SK-N-SH treated with all-trans-retinoic acid at 6 μM for 48 hours (cell line): ENCODE results near the gene FOXO4.

Experiments used
- ATAC-seq: fragments of 200-7000 bp; cut with Tn5 transposase; 3 replicates; pipeline ENCODE4 v1.9.1; 2020; ENCODE audit warnings: mild to moderate bottlenecking, moderate library complexity
- ARNTL ChIP-seq: fragments of 450-650 bp; formaldehyde crosslinking; IDR thresholded peaks from 2 replicates; pipeline ENCODE4 v1.5.0; 2020; ENCODE audit warnings: low read depth, mild to moderate bottlenecking, moderate library complexity, borderline replicate concordance
- BACH2 ChIP-seq: fragments of 250-450 bp; sonication (Bioruptor Pico); IDR thresholded peaks from 2 replicates; pipeline ENCODE4 v1.9.0; 2021; ENCODE audit warnings: mild to moderate bottlenecking, borderline replicate concordance
- CSDC2 ChIP-seq: fragments of 250-450 bp; sonication (Bioruptor Pico); IDR thresholded peaks from 2 replicates; pipeline ENCODE4 v1.5.0; 2020; ENCODE audit warnings: mild to moderate bottlenecking, moderate library complexity
- CSRNP3 ChIP-seq: fragments of 250-450 bp; sonication (Bioruptor Pico); IDR thresholded peaks from 2 replicates; pipeline ENCODE4 v1.5.1; 2021; ENCODE audit warnings: mild to moderate bottlenecking, moderate library complexity
- ESRRG ChIP-seq: fragments of 250-450 bp; sonication (Bioruptor Pico); IDR thresholded peaks from 2 replicates; pipeline ENCODE4 v1.6.1; 2021; ENCODE audit warnings: mild to moderate bottlenecking
- GLIS3 ChIP-seq: fragments of 250-450 bp; sonication (Bioruptor Pico); IDR thresholded peaks from 2 replicates; pipeline ENCODE4 v1.5.0; 2020; ENCODE audit warnings: mild to moderate bottlenecking, moderate library complexity
- ISL1 ChIP-seq: fragments of 250-450 bp; sonication (Bioruptor Pico); IDR thresholded peaks from 2 replicates; pipeline ENCODE4 v2.1.2; 2022; ENCODE audit warnings: mild to moderate bottlenecking, moderate library complexity
- OSR1 ChIP-seq: fragments of 250-450 bp; sonication (Bioruptor Pico); IDR thresholded peaks from 2 replicates; pipeline ENCODE4 v1.8.0; 2022; ENCODE audit warnings: moderate library complexity, mild to moderate bottlenecking, inconsistent platforms
- PATZ1 ChIP-seq: fragments of 250-450 bp; sonication (Bioruptor Pico); IDR thresholded peaks from 2 replicates; pipeline ENCODE4 v1.8.0; 2020; ENCODE audit warnings: mild to moderate bottlenecking, moderate library complexity, borderline replicate concordance
- PPARA ChIP-seq: fragments of 250-450 bp; sonication (Bioruptor Pico); IDR thresholded peaks from 2 replicates; pipeline ENCODE4 v1.5.0; 2020; ENCODE audit warnings: mild to moderate bottlenecking, borderline replicate concordance
- RARB ChIP-seq: fragments of 250-450 bp; sonication (Bioruptor Pico); IDR thresholded peaks from 2 replicates; pipeline ENCODE4 v1.8.0; 2021; ENCODE audit warnings: mild to moderate bottlenecking, moderate library complexity
- SNAI2 ChIP-seq: fragments of 250-450 bp; sonication (Bioruptor Pico); IDR thresholded peaks from 2 replicates; pipeline ENCODE4 v1.5.0; 2020; ENCODE audit warnings: mild to moderate bottlenecking, moderate library complexity
- TCF4 ChIP-seq: fragments of 250-450 bp; sonication (Bioruptor Pico); IDR thresholded peaks from 2 replicates; pipeline ENCODE4 v1.8.0; 2021; ENCODE audit warnings: mild to moderate bottlenecking, moderate library complexity, borderline replicate concordance
- TSHZ2 ChIP-seq: fragments of 250-450 bp; sonication (Bioruptor Pico); IDR thresholded peaks from 2 replicates; pipeline ENCODE4 v1.5.0; 2020; ENCODE audit warnings: mild to moderate bottlenecking, moderate library complexity
- ZC3H10 ChIP-seq: fragments of 250-450 bp; sonication (Bioruptor Pico); IDR thresholded peaks from 2 replicates; pipeline ENCODE4 v1.5.1; 2021; ENCODE audit warnings: mild to moderate bottlenecking, moderate library complexity
- ZFP3 ChIP-seq: fragments of 250-450 bp; sonication (Bioruptor Pico); IDR thresholded peaks from 2 replicates; pipeline ENCODE4 v1.5.0; 2020; ENCODE audit warnings: mild to moderate bottlenecking, moderate library complexity
- ZFP30 ChIP-seq: fragments of 450-650 bp; formaldehyde crosslinking; IDR thresholded peaks from 2 replicates; pipeline ENCODE4 v1.5.0; 2022; ENCODE audit warnings: mild to moderate bottlenecking, moderate library complexity
- ZNF70 ChIP-seq: fragments of 450-650 bp; formaldehyde crosslinking; IDR thresholded peaks from 2 replicates; pipeline ENCODE4 v1.5.0; 2020; ENCODE audit warnings: mild to moderate bottlenecking, moderate library complexity
- ZNF8 ChIP-seq: fragments of 450-650 bp; formaldehyde crosslinking; IDR thresholded peaks from 2 replicates; pipeline ENCODE4 v1.5.0; 2020; ENCODE audit warnings: mild to moderate bottlenecking, moderate library complexity
- TF ChIP-seq, protein P1 (sequence below): fragments of 250-450 bp; sonication (Bioruptor Pico); IDR thresholded peaks from 2 replicates; pipeline ENCODE4 v1.5.1; 2020; ENCODE audit warnings: low read depth, mild to moderate bottlenecking, moderate library complexity
- TF ChIP-seq, protein P2 (sequence below): fragments of 250-450 bp; sonication (Bioruptor Pico); IDR thresholded peaks from 2 replicates; pipeline ENCODE4 v1.8.0; 2021; ENCODE audit warnings: low read depth, mild to moderate bottlenecking, moderate library complexity, borderline replicate concordance

Gene FOXO4

DNA sequence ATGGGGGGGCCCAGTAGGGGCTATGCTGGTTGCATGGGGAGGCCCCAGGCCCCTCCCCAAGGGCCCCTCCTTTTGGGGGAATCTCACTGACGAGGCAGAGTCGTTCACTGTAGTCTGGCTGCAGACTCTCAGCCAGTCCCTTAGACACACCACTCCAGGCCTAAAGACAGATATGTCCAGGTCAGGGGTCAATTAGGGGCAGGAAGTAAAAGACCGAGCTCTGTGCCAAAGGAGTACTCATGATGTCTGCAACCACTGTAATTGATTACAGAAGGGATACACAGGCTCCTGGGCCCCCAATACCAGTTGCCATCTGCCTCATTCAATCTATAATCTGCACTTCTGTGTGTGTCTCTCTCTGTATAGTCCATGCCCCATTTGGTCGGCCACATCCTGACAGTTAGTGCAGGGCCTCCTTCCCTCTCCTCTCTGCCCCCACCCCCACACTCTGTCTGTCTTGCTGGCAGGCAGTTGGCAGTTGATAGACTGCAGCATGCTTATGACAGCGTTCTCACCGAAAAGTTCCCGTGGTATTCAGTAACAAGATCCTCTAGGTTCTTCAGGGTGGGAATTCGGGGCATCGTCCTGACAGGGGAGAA is 12.2 kb downstream of the FOXO4 start:
- peak; percentile 53 for ATAC-seq
- TF ChIP-seq OSR1 (CRISPR knock-in tag) (no peak), TCF4 (CRISPR knock-in tag) (no peak)
- TF ChIP-seq, all 23 proteins: peak for 0

GRCh38 chrX:71109051-71109450 is 13.4 kb downstream of the FOXO4 start:
- TF ChIP-seq RARB (CRISPR knock-in tag) (no peak), PPARA (CRISPR knock-in tag) (no peak), BACH2 (no peak), GLIS3 (CRISPR knock-in tag) (no peak), TSHZ2 (CRISPR knock-in tag) (no peak)
- no peak for ATAC-seq

GRCh38 chrX:71111141-71111843 is 15.6 kb downstream of the FOXO4 start, which contains the start of gene IL2RG:
IL2RG (minus strand) TSS chrX:71111577; CDS start chrX:71111539, 38 bp downstream.
- no peak for ATAC-seq
- TF ChIP-seq PPARA (CRISPR knock-in tag) = no peak
- no peak for TF ChIP-seq RARB (CRISPR knock-in tag)
- no peak for TF ChIP-seq ZFP3 (CRISPR knock-in tag)

- ATAC-seq = no peak
- TF ChIP-seq BACH2 (no peak), ZNF70 (CRISPR knock-in tag) (no peak), ZC3H10 (CRISPR knock-in tag) (no peak), ARNTL (CRISPR knock-in tag) (no peak), PPARA (CRISPR knock-in tag) (no peak), ISL1 (CRISPR knock-in tag) (no peak), ZFP3 (CRISPR knock-in tag) (no peak), CSDC2 (CRISPR knock-in tag) (no peak), PATZ1 (no peak), ZNF8 (CRISPR knock-in tag) (no peak), CSRNP3 (CRISPR knock-in tag) (no peak), SNAI2 (no peak), ESRRG (no peak), ZFP30 (CRISPR knock-in tag) (no peak), OSR1 (CRISPR knock-in tag) (no peak)
- TF ChIP-seq, protein P1, sequence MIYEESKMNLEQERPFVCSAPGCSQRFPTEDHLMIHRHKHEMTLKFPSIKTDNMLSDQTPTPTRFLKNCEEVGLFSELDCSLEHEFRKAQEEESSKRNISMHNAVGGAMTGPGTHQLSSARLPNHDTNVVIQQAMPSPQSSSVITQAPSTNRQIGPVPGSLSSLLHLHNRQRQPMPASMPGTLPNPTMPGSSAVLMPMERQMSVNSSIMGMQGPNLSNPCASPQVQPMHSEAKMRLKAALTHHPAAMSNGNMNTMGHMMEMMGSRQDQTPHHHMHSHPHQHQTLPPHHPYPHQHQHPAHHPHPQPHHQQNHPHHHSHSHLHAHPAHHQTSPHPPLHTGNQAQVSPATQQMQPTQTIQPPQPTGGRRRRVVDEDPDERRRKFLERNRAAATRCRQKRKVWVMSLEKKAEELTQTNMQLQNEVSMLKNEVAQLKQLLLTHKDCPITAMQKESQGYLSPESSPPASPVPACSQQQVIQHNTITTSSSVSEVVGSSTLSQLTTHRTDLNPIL (CRISPR knock-in tag) = no peak
- TF ChIP-seq, protein P2, sequence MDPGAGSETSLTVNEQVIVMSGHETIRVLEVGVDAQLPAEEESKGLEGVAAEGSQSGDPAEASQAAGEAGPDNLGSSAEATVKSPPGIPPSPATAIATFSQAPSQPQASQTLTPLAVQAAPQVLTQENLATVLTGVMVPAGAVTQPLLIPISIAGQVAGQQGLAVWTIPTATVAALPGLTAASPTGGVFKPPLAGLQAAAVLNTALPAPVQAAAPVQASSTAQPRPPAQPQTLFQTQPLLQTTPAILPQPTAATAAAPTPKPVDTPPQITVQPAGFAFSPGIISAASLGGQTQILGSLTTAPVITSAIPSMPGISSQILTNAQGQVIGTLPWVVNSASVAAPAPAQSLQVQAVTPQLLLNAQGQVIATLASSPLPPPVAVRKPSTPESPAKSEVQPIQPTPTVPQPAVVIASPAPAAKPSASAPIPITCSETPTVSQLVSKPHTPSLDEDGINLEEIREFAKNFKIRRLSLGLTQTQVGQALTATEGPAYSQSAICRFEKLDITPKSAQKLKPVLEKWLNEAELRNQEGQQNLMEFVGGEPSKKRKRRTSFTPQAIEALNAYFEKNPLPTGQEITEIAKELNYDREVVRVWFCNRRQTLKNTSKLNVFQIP = no peak
These were observed 16.3 kb downstream of the FOXO4 start for GRCh38 chrX:71111921-71112431.
